ENCODE data around the gene ITSN1. TPM values are rescaled to one million over a fixed set of nuclear protein-coding genes. Genes with fewer than 3 reads are reported as not detected.

The ITSN1 gene
- total and polyA plus RNA-seq, 2 of the 13 experiments (the other 11 are each of a cell fraction or from before 2014, with no cell fraction given) = 26.1 to 33.8 TPM

GRCh38 chr21:33645730-33646129 is 3.4 kb downstream of the ITSN1 start:
- DNase-seq (ENCODE audit: low spot score) (no peak), FAIRE-seq (no peak), ATAC-seq (no peak)
- Histone ChIP-seq H3K27me3 (ENCODE audit: control insufficient read depth in 1 of 2, insufficient read depth in 2 of 2, low read length in 2 of 2) (no peaks in the 10 kb centered on the region; a peak in 1 of 5 replicates), H3K4me3 (replicated peaks in 1 of 3; ENCODE audit: insufficient read depth in 1 of 3, low read depth in 2 of 3, low read length in 3 of 3) (no peak overlapping the region), H3K9ac (ENCODE audit: insufficient read depth, low read depth, low read length) (no peak overlapping the region), H3K4me2 (ENCODE audit: low read depth, low read length) (no peak overlapping the region), H3K79me2 (ENCODE audit: insufficient read depth, low read length) (peaks cover 78% of the 10 kb centered on the region), H3K4me1 (ENCODE audit: insufficient read depth, low read length) (peaks cover 43% of the 10 kb centered on the region), H2AFZ (ENCODE audit: low read length) (no peak overlapping the region), H3K27ac (ENCODE audit: extremely low read length, insufficient read depth, low read length) (peak overlapping the region; percentile 9), H3K36me3 (replicated peaks in 1 of 2; ENCODE audit: control insufficient read depth in 1 of 2, insufficient read depth in 2 of 2, low read length in 2 of 2) (no peaks in the 10 kb centered on the region), H3K9me3 (ENCODE audit: low read length) (no peaks in the 10 kb centered on the region), H4K20me1 (ENCODE audit: insufficient read depth, low read length) (0 out of 2 replicates have a peak, but pooled peaks cover 4% of the 10 kb centered on the region)
- 93% methylated on average over 4 of the region's 4 CpGs for WGBS (ENCODE audit: low lambda C conversion rate)
- CTCF ChIA-PET (ENCODE audit: low intra/inter-chr PET ratio, low total read pairs) = no interaction called here
- no TSS peak for BruUV-seq (replicated peaks)
- POLR2A ChIA-PET = no interaction called here
- intact Hi-C loops (cut with micrococcal nuclease; ENCODE audit: unreplicated experiment) (loop anchor here (10.0 kb wide), 1 partner anchor 119 kb away; no protein-coding TSS in a partner anchor), in situ Hi-C loops (cut with HindIII; ENCODE audit: extremely low pct_ligation_motif_present, low pct_unique_long_range_greater_than_20kb) (no loop called here)
- no peak for TF ChIP-seq POGK (CRISPR knock-in tag; conservative IDR thresholded peaks at IDR 0.05)
- TF ChIP-seq ZSCAN21 (CRISPR knock-in tag; IDR thresholded peaks at IDR 0.05; ENCODE audit: borderline replicate concordance) = no peak
- no peak for TF ChIP-seq ZNF749 (CRISPR knock-in tag; IDR thresholded peaks at IDR 0.05; ENCODE audit: borderline replicate concordance)
- no peak for TF ChIP-seq SKIL (CRISPR knock-in tag; IDR thresholded peaks at IDR 0.05; ENCODE audit: borderline replicate concordance)
- no peak for TF ChIP-seq MXD3 (CRISPR knock-in tag; IDR thresholded peaks at IDR 0.05)
- TF ChIP-seq KMT2B (CRISPR knock-in tag; IDR thresholded peaks at IDR 0.05) = no peak
- no peak for TF ChIP-seq PAXIP1 (CRISPR knock-in tag; conservative IDR thresholded peaks at IDR 0.05)
- no peak for TF ChIP-seq ZNF772 (CRISPR knock-in tag; IDR thresholded peaks at IDR 0.05)
- TF ChIP-seq PBX2 (CRISPR knock-in tag; IDR thresholded peaks at IDR 0.05) = no peak
- no peak for TF ChIP-seq ZNF747 (CRISPR knock-in tag; IDR thresholded peaks at IDR 0.05; ENCODE audit: borderline replicate concordance)
- peak; percentile 66 for TF ChIP-seq CEBPG (CRISPR knock-in tag; IDR thresholded peaks at IDR 0.05)
- no peak for TF ChIP-seq ZNF777 (CRISPR knock-in tag; IDR thresholded peaks at IDR 0.05)
- TF ChIP-seq NFIC (IDR thresholded peaks at IDR 0.05; ENCODE audit: low read length) = no peak
